GM12878 (cell line): ENCODE measurements around the gene PRUNE2. TPM values are rescaled to one million over a fixed set of nuclear protein-coding genes. Genes with fewer than 3 reads are reported as not detected.

Experiments used
- ATAC-seq: fragments of 200-7000 bp; cut with Tn5 transposase; 3 replicates; pipeline ENCODE4 v1.9.1; 2020; ENCODE audit warnings: mild to moderate bottlenecking, moderate library complexity
- BruUV-seq: library from RNA; stranded (reverse); fragments of 400-500 nt; replicated peaks from 2 replicates; lab custom pipeline; 2021; lab: Mats Ljungman, UMichigan
- CTCF ChIA-PET: fragments of 300-600 bp; sonication (Branson Sonifier 250); formaldehyde crosslinking; extraction: SDS; loops from one replicate; lab custom pipeline; 2021; ENCODE audit warnings: inconsistent platforms; lab: Yijun Ruan, JAX
- POLR2A ChIA-PET: fragments of 350-600 bp; formaldehyde crosslinking; extraction: SDS; loops from one replicate; lab custom pipeline; 2021; ENCODE audit warnings: inconsistent platforms; lab: Charles Lee
- RAD21 ChIA-PET: fragments of 300-600 bp; sonication (Branson Sonifier 250); formaldehyde crosslinking; loops from one replicate; lab custom pipeline; 2023; ENCODE audit warnings: antibody characterized with exemption; ENCODE audit not compliant: unreplicated experiment; lab: Charles Lee
- SMC1A ChIA-PET: fragments of 300-600 bp; sonication (Branson Sonifier 250); formaldehyde crosslinking; loops from one replicate; lab custom pipeline; 2023; ENCODE audit not compliant: unreplicated experiment, uncharacterized antibody; lab: Charles Lee
- DNase-seq: peaks from one replicate; pipeline ENCODE4 v3.0.0-alpha.2; 2011; ENCODE audit warnings: low read depth, low spot score
- FAIRE-seq: peaks from 3 replicates; lab custom pipeline; 2011; peaks lifted over from hg19 to GRCh38; lab: Jason Lieb, UNC
- H2AFZ ChIP-seq: 2 replicates; pipeline ENCODE4 v1.6.0; 2011; ENCODE audit warnings: low read depth, low read length, control low read depth; ENCODE audit not compliant: control insufficient read depth
- H3K27ac ChIP-seq: 2 replicates; pipeline ENCODE4 v1.5.1; 2011; ENCODE audit warnings: control low read depth; ENCODE audit not compliant: control insufficient read depth, insufficient read depth
- H3K27me3 ChIP-seq, 2 experiments: replicated peaks in 1 of 2; 2 replicates each; pipeline versions ENCODE4 v1.6.0 to v1.6.1; 2011; ENCODE audit warnings: low read length in 1 of 2; ENCODE audit not compliant: control insufficient read depth in 2 of 2, insufficient read depth in 2 of 2
- H3K36me3 ChIP-seq, 2 experiments: 2 replicates each; pipeline ENCODE4 v1.5.1; 2011; ENCODE audit warnings: low read length in 1 of 2; ENCODE audit not compliant: control insufficient read depth in 2 of 2, insufficient read depth in 2 of 2
- H3K4me1 ChIP-seq: 2 replicates; pipeline ENCODE4 v1.6.1; 2011; ENCODE audit warnings: mild to moderate bottlenecking, low read length, moderate library complexity, mixed read lengths; ENCODE audit not compliant: control insufficient read depth, insufficient read depth
- H3K4me2 ChIP-seq: 2 replicates; pipeline ENCODE4 v1.6.0; 2011; ENCODE audit warnings: control low read depth; ENCODE audit not compliant: control insufficient read depth, insufficient read depth
- H3K4me3 ChIP-seq: fragments of 200-600 bp; sonication (generic); 2 replicates; pipeline ENCODE4 v1.5.1; 2016
- H3K79me2 ChIP-seq: 2 replicates; pipeline ENCODE4 v1.6.0; 2011; ENCODE audit warnings: low read length; ENCODE audit not compliant: control insufficient read depth, insufficient read depth
- H3K9ac ChIP-seq: 2 replicates; pipeline ENCODE4 v1.8.0; 2011; ENCODE audit warnings: low read length, control low read depth, mixed read lengths; ENCODE audit not compliant: control insufficient read depth, insufficient read depth
- H3K9me3 ChIP-seq: replicated peaks from 3 replicates; pipeline ENCODE4 v1.5.1; 2011; ENCODE audit warnings: mild to moderate bottlenecking, low read length; ENCODE audit not compliant: control insufficient read depth, insufficient read depth
- H4K20me1 ChIP-seq: 2 replicates; pipeline ENCODE4 v1.6.0; 2011; ENCODE audit not compliant: control insufficient read depth, insufficient read depth
- IRF5 ChIP-seq: fragments of 450-650 bp; IDR thresholded peaks from 2 replicates; pipeline ENCODE4 v1.6.1; 2017; ENCODE audit warnings: borderline replicate concordance
- MLLT1 ChIP-seq: fragments of 450-650 bp; IDR thresholded peaks from 2 replicates; pipeline ENCODE4 v1.6.1; 2016; ENCODE audit warnings: mild to moderate bottlenecking
- SMARCA5 ChIP-seq: fragments of 450-650 bp; IDR thresholded peaks from 2 replicates; pipeline ENCODE4 v1.6.1; 2017; ENCODE audit warnings: mild to moderate bottlenecking
- ZNF207 ChIP-seq: fragments of 450-650 bp; IDR thresholded peaks from 2 replicates; pipeline ENCODE4 v1.6.1; 2014; ENCODE audit warnings: antibody characterized with exemption, mild to moderate bottlenecking, borderline replicate concordance
- WGBS: methylation state at CpG from one replicate; pipeline ENCODE4 v1.1.6; 2016; ENCODE audit warnings: low lambda C conversion rate; ENCODE audit not compliant: insufficient replicate concordance, insufficient coverage; ENCODE audit errors: missing lambda C conversion rate; 5-methylcytosine and 5-hydroxymethylcytosine counted together
- in situ Hi-C: fragments of 300-500 bp; cut with MboI; formaldehyde crosslinking; loops from 9 replicates; pipeline ENCODE4 v1.14.3; 2018; ENCODE audit warnings: mixed read lengths
- intact Hi-C: fragments of 100-400 bp; cut with micrococcal nuclease; formaldehyde crosslinking; loops from one replicate; pipeline ENCODE4 v1.14.2; 2022; ENCODE audit not compliant: unreplicated experiment
- polyA plus RNA-seq, 11 experiments: library from polyadenylated mRNA; depleted of rRNA in 4 of 11; unstranded in 6 of 11; stranded (reverse) in 5 of 11; fragments of >200 nt; fragmentation: Nextera tagmentation in 4 of 11; fragmentation: Illumina TruSeq in 1 of 11; extraction: Ambion mirVana in 4 of 11; extraction: Trizol in 1 of 11; gene quantifications; 1 replicate in 1 of 11; 2 replicates in 10 of 11; pipeline versions ENCODE4 v1.2.1 to v1.2.3, GENCODE V29; 2011 to 2016; ENCODE audit warnings: inconsistent platforms in 2 of 11, missing spikeins in 2 of 11, low read depth in 1 of 11
- total RNA-seq, 4 experiments: library from RNA; depleted of rRNA in 3 of 4; stranded (reverse); fragments of >200 nt in 3 of 4; fragmentation: Illumina TruSeq in 1 of 4; extraction: Trizol in 1 of 4; gene quantifications; 2 replicates each; pipeline versions ENCODE4 v1.2.1 to v1.2.3, GENCODE V29; 2013 to 2021

The PRUNE2 gene
- total and polyA plus RNA-seq, 10 of the 15 experiments (the other 5 are each of a cell fraction or from before 2014, with no cell fraction given): 0.07 to 0.63 (median 0.25) TPM

GRCh38 chr9:76927540-76928240, 21.8 kb upstream of the PRUNE2 start:
- WGBS: 28% methylated on average over 5 of the region's 5 CpGs
- Histone ChIP-seq H3K79me2 (no peaks in the 10 kb centered on the region), H4K20me1 (no peaks in the 10 kb centered on the region), H3K9me3 (no peaks in the 10 kb centered on the region), H2AFZ (no peak overlapping the region), H3K27me3 (no peaks in the 10 kb centered on the region), H3K36me3 (no peaks in the 10 kb centered on the region), H3K4me2 (no peak overlapping the region), H3K27ac (no peak overlapping the region), H3K9ac (no peak overlapping the region), H3K4me1 (no peaks in the 10 kb centered on the region), H3K4me3 (no peak overlapping the region)
- ChIA-PET POLR2A (no interaction called here), SMC1A (no interaction called here), CTCF (no interaction called here), RAD21 (no interaction called here)
- in situ Hi-C loops (no loop called here), intact Hi-C loops (no loop called here)
- FAIRE-seq (no peak), ATAC-seq (no peak), DNase-seq (no peak)
- no peak for TF ChIP-seq IRF5
- no peak for TF ChIP-seq ZNF207
- no peak for TF ChIP-seq SMARCA5
- TF ChIP-seq MLLT1: no peak
- no TSS peak for BruUV-seq
